Activated naive CD4-positive, alpha-beta T cell treated with Interleukin-2 at 50 U/mL for 16 hours (primary cell): ENCODE measurements around the gene COL26A1.
A peak's percentile ranks its signal among the peaks of the same experiment; 100 is the strongest.

Experiments
- DNase-seq: peaks from one replicate; pipeline ENCODE4 v3.0.0-alpha.2; 2020

The COL26A1 gene

DNA sequence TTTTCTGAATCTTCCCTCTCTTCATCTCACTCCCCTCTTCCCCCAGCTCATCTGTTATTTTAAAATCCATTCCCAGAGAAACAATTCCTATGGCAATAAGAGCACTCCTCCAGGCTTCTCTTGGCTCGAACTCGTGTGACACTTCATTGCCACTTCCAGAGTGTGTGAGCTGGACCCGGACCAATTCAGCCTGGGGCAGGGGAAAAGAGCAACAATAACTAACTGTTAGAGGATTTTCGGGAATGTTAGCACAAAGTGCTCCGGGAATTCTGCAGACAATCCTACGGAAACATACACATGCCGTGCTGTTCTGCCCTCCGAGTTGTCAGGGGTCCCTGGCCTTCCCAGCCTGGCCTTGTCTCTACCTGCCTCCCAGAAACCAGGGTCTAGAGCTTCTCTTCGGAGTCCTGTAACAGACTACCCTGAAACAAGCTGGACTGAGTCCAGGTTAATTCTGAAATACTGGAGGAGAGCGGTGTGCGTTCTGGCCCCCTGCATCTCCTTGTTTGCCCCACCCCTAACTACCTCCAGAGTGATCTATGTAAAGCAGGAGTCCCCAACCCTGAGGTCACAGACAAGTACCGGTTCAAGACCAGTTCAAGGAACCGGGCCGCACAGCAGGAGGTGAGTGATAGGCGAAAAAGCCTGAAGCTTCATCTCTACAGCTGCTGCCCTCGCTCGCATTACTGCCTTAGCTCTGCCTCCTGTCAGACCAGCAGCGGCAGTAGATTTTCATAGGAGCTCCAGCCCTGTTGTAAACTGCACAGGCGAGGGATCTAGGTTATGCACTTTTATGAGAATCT is 11.3 kb downstream of the COL26A1 start:
- no peak for DNase-seq

GRCh38 chr7:101374990-101375389 is 12.3 kb downstream of the COL26A1 start:
- no peak for DNase-seq

GRCh38 chr7:101376601-101377000 is 13.9 kb downstream of the COL26A1 start:
- no peak for DNase-seq

GRCh38 chr7:101377189-101377736 is 14.6 kb downstream of the COL26A1 start:
- DNase-seq, result no peak

DNA sequence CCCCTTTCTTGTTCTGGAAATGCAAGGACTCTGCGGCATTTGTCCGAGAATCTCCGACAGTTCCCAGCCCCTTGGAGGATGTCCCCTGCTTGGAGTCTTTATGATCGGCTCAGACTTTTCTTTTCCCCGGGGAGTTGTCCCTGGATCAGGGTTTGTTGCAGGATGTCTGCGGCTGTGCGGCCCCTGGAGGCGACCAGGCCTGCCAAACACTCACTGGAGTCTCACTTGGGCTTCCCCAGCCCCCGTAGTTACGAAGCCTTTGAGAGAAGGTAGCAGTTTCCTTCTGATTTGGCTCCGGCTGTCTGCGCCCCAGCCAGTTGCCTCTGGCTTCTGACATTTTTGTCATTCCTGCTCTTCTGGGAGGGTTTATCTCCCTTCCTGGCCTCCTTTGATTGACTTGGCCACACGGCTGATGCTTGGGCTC is 16.1 kb downstream of the COL26A1 start:
- no peak for DNase-seq

DNA sequence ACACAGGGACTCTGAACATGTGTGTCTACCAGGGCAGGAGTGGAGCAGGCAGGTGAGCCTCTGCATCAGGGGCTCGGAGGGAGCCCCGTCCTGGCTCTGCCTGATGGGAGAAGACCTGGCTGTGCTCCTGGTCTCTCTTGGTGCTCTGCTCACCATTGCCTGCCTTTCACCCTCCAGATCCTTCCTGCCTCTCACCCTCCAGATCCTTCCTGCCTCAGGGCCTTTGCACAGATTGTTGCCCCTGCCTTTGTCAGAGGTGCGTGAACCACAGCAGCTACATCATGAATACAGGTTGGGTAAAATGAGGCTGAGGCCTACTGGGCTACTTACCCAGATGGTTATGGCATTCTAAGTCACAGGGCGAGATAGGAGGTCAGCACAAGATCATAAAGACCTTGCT is 16.6 kb downstream of the COL26A1 start:
- no peak for DNase-seq

- DNase-seq, result no peak
Observed at GRCh38 chr7:101381549-101382111, 19.0 kb downstream of the COL26A1 start.

- no peak for DNase-seq
Observed at GRCh38 chr7:101382937-101383336, 20.3 kb downstream of the COL26A1 start.

GRCh38 chr7:101386177-101386557 is 23.5 kb downstream of the COL26A1 start:
- no peak for DNase-seq

DNA sequence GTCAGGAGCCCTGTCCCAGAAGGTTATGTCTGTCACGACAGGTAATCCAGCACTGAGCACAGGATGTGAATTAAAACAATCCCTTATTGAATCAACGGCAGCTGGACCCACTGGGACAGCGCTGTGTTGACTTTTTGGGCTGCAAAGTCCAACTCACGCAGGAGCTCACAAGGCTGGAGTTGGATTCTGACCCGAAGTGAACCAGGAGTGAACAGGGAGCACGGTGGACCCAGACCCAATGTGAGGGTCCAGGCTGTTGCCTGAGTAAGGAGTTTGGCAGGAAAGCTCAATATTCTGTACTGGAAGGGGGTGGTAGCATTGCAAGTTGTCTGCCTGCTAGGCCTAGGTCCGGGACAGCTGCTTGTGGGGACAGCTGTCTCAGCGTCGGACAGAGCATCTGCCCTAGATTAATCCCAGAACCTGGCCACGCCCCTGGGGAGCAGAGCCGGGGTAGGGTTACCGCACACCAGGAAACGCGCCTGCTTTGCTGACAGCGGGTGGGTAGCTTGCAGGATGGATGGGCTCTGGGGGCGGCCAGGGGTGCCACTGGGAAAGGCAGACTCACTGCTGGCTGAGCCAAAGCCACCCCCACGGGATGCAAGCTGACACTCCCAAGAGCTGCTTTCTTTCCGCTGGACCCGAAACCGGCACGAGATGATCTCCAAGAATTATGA is 24.0 kb downstream of the COL26A1 start:
- DNase-seq, result no peak

DNA sequence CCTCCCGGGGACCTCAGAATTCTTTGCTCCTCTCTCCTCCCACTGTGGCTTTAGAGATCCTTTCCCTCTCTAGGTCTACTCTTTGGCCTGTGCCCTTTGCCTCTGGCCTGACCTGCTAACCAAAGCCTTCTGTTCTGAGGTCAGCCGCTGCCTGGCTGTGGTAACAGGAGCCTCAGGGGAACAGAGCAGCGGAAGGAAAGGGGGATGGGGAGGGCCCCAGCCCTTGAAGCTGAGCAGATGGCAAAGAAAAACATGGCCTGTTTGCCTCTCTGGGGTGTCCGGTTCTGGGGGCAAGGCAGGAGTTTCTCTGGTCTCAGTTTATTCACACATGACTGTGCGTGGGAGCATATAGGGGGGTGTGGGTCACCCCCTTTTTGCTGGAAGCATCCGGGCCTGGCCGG is 28.2 kb downstream of the COL26A1 start:
- peak; percentile 9 for DNase-seq

GRCh38 chr7:101391991-101392390 is 29.3 kb downstream of the COL26A1 start:
- no peak for DNase-seq

DNA sequence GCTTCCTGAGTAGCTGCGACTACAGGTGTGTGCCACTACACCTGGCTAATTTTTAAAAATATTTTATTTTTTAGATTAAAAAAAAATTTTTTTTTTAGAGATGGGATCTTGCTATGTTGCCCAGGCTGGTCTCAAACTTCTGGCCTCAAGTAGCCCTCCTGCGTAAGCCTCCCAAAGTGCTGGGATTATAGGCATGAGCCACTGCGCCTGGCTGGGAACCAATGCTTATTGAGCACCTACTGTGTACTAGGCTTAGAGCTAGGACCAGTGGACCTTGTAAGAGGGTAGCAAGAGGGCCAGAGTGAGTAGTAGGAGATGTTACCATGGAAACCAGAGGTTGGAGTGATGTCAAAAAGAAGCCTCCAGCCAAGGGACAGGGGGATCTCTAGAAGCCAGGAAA is 31.2 kb downstream of the COL26A1 start:
- no peak for DNase-seq

GRCh38 chr7:101395376-101395775 is 32.7 kb downstream of the COL26A1 start:
- DNase-seq, result no peak

- no peak for DNase-seq
Observed at GRCh38 chr7:101397243-101397642, 34.6 kb downstream of the COL26A1 start.

GRCh38 chr7:101397770-101398324 is 35.2 kb downstream of the COL26A1 start:
- DNase-seq, result no peak

GRCh38 chr7:101398396-101399289 is 36.0 kb downstream of the COL26A1 start:
- DNase-seq, result no peak

GRCh38 chr7:101399759-101400158 is 37.1 kb downstream of the COL26A1 start:
- no peak for DNase-seq

- DNase-seq, result no peak
Observed at GRCh38 chr7:101400751-101401150, 38.1 kb downstream of the COL26A1 start.

- DNase-seq, result no peak
Observed at GRCh38 chr7:101401390-101402080, 38.9 kb downstream of the COL26A1 start.

GRCh38 chr7:101402081-101402779 is 39.6 kb downstream of the COL26A1 start:
- DNase-seq, result no peak
